GM21381 (cell line): ENCODE measurements around the gene GPR83.
"Not testable (repeated sequence)": the region's sequence is repeated elsewhere in the genome, so short reads cannot be mapped to it uniquely, and the experiment has no call there.

ENCODE experiments used
- ATAC-seq: cut with Tn5 transposase; IDR thresholded peaks from one replicate; pipeline ENCODE4 v1.9.1; 2021; ENCODE audit warnings: mild to moderate bottlenecking, moderate library complexity; ENCODE audit not compliant: unreplicated experiment

The GPR83 gene

DNA sequence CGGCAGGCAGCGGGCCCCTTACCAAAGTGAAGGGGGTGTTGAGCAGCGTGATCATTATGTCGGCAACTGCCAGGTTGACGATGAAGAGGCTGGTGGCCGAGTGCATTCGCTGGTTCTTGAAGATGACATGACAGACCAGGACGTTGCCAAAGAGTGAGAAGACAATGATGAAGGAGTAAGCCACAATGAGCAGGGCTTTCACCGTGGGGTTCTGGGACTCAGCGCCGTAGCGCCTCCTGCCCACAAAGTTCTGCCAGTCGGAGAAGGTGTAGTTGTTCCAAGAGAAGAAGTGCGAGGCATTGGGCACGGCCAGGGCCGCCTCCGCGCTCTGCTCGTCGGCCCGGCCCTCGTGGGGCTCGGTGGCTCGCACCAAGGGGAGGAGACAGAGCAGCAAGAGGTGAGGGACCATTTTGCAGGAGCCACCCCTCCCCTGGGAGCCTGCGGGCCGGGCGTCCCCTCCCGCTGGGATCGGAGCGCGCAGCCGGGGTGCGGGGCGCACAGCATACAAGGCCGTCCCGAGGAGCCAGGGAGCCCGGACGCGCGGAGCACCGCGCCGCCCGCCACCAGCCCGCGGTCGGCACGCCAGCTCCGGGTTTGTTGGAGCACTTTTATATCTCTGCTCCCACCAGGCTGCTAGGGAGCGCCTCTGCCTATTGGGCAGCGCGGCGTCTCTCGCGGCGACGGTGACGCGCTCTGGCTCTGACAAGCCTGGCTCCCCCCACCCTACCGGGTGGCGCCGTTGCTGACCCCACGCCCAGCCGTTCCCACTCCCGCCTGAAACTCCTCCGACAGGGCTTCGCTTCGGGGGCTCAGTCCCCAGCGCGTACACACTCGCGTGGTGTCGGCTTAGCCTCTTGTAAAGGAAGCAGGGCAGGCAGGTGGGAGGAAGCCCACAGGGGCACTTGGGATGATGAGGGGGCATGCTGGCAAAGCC is at the start of gene GPR83:
Gene GPR83 (minus strand): TSS at position 581 of the 934 bp plus-strand sequence. CDS start 172 bp downstream, at position 409.
- ATAC-seq, result no peak

DNA sequence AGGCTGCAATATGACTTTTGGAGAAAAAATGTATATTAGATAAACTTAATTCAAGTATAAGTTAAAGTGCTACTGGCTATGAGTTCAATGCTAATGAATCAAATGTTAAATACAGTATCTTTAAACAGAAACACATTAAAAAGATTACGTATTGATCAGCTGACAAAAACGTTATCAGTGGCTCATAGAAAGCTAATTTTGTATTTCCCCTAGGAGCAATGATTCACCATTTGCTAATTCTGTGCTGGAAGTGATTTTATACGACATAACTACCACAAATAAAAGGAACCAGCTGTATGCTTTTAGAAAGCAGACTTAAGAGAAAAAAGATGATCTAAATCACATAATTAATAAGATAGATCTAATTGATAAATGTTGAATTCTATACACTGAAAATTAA is 48.8 kb upstream of the GPR83 start:
- ATAC-seq, result no peak

DNA sequence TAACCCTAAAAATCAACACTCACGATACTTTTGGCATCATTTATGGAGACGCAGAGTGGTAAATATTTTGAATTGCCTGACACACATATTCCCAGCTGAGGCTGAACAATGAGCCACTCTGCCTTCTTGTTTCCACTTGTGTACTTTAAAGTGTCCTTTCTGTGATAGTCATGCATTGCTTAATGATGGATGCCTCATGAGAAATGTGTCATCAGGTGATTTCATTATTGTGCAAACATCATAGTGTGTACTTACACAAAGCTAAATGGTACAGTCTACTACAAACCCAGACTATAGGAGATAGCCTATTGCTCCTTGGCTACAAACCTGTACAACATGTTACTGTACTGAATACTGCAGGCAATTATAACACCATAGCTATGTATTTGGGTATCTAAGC is 48.2 kb upstream of the GPR83 start:
- ATAC-seq, result no peak

DNA sequence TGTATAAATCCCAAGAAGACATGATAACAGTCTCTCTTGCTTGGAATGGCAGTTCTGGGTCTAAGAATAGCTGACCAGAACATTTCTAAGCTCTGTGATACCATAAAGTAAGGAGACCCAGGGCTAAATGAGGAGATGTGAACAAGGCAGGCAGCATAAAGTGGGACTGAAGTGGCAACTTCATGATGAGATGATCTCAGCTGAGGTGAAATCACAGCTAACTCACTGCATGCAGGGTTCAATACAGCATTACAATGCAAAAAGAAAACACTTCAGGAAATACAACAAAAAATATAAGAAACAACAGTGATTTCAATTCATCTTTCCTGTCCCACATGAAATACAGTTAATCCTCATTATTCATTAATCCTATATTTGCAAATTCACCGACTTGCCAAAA is 47.8 kb upstream of the GPR83 start:
- no peak for ATAC-seq

DNA sequence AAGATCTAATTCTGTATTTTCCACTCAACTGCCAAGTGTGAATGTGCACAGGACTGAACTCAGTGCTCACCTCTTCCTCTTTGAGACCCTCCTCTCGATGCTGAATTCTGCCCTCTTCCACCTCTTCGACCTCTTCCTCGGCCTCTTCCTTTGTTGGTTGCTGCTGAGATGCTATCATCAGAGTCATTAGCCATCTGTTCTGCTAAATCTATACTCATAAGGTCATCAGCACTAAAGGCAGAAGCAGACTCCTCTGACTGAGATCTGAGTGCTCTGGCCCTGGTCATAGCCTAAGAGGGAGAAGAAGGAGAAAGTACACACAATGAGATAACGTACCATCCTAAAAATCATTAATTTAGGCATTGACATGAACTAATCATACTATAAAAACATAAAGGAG is 45.9 kb upstream of the GPR83 start:
- no peak for ATAC-seq

DNA sequence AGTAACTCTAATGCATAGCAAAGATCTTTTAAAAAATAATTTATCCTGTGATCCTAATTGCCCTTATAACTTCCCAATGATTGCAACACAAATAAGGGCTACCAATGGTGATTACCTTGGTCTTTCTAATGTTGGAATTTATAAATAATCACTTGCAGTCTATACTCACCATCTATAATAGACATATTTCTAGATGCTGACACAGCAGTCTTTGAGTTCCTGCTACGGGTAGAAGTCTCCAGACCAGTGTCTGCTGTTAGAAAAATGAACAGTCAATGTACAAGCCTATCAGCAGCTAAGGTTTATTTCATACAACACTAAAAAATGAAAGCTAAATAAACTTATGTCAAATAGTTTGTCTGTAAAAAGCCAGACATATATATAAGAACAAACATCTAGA is 44.4 kb upstream of the GPR83 start:
- no peak for ATAC-seq

DNA sequence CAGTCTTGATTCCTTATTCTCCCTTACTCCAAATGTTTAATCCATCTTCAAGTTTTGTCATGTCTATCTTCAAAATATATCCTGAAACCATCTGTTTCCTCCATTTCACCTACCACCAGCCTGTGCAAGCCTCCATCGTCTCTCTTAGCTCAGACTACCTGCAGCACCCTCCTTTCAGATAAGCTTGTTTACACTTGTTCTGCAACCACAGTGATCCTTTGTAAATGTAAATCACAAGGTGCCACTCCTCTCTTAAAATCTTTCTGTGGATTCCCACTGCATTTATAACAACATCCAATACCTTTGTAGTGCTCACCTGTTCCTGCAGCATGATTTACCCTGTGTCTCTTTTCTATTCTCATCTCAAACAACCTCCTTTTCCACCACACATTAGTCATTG is 31.8 kb upstream of the GPR83 start:
- no peak for ATAC-seq

GRCh38 chr11:94424662-94425061 is 23.4 kb upstream of the GPR83 start:
- ATAC-seq, result no peak

DNA sequence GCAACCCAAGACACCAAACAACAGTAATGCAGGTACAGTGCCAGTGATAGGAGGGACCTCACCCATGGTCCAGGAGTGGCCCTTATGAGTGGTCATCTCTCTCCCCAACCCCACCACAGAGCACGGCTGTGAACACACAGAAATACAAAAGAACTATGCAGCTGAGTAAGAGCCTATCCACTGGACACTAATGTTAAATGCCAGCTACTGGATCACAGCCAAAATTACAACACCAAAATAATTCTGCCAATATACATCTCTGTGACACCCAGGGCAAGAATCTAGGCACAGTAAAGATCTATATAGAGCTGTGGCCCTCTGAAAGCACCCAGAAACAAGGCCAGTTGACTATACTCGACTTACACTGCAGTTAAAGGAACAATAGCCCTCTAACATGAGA is 22.8 kb upstream of the GPR83 start:
- ATAC-seq, result no peak

DNA sequence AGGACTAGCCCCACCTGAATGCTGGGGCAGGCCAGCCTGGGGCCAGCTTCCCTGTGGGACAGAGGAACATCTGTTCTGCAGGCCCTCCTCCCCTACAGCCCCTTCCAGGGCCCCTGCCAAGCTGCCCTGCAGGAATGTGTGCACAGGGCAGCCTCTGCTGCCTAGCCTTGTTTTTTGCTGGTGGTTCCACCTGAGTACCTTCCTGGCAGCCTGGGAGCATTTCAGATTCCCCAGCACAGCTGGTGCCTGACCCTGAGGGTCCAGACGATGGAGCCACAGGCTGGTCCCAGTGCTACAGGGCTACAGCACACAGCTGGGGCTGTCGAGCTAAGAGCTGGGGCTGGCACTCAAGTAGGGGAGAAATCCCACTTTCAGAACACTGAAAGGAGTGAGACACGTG is 22.3 kb upstream of the GPR83 start:
- ATAC-seq, result no peak

DNA sequence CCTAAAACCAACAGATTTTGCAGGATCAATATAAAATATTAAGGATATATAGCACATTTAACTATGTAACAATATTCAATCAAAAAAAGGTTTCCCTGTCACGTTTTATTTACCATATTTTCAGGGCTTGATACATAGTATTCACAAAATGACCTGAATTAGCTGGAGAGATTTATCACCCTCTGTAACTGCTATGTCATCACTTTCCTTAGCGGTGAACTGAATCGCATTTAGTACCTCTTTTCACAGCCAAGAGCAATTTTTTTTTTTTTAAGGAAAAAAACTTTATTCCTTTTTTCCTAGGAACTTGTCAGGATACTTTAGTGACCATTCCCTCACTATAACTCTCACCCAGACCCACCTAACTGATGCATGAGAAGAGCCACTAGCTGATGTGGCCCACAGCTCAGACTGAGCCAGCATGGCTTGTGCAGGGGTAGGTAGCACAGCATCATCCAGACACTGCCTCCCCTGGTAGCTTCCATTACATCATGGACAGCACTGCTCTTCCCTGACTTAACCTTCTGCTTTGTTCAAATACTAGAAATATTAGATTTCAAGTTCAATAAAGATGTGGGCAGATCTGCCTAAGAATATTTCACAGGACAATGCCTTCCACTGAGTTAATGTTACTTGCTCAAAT is 17.0 kb upstream of the GPR83 start:
- ATAC-seq, result no peak

GRCh38 chr11:94417386-94417987 is 16.3 kb upstream of the GPR83 start:
- ATAC-seq, result no peak

DNA sequence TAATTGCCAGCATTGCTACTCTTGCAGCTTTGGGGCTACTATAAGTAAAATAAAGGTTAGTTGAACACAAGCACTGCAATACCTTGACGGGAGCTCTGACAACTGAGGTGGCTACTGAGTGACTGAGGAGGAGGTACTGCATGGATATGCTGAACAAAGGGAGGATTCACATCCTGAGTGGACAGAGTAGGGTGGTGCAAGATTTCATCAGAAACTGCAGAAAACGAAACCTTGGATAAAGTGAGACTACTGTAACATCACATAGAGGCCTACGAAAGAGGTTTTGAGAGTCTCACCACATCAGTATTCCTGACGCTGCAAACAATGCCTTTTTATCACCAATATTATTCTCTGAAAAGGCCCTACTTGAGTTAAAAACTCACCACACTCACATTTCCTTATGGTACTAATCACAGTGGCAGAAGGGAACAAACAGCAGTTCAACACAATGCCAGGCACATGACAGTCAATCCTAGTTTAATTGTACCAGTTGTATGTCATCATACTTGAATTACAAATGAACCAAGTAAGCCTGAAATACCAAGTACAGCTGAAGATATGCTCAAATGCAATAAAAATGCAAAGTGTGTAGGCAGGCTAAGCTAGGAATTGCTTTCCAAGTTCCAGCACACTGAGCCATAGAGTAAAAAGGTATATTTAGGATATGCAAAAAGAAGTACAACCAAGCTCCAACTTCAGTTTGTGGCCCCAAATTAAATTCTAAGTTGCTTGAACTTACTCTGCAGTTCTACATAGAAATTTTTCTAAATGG is 4.0 kb upstream of the GPR83 start:
- ATAC-seq, result no peak

DNA sequence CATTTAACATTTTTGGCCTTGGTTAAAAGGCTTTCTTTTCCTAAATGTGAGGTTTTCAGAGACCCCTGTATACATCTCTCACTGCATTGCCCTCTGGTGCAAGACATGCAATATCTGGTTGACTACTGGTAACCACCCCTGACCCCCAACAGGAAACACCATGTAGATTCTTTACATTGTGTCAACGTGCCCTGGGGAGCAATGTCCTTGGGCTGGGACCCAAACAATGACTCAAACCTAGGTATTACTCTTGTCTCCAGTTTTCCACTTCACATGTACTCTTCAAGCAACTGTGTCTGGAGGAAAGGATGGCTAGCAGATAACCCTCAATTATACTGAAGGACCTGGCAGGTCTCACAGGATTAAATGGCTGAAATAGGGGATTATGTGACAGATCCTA is 1.1 kb upstream of the GPR83 start:
- no peak for ATAC-seq

DNA sequence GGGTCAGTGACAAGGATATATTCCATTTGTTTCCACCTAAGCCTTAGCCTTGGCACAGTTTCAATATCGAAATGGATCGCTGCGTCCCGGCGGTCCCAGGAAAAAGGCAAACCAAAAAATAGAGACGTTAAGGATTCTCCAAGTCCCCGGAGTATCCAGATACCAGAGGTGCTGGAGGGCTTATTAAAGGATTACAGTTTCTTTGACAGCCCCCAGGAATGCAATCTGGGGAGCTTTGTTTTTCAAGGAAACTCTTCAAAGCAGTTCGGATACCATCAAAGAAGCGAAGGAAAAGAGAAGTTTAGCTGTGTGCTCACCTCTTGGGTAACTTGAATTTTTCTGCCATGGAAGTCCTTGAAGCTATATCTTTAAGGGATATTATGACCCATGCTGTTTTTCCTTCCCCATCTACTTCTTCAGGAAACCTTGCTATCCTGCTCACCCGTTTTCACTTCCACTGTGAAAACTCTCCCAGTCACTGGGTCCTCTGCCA is 600 bp upstream of the GPR83 start:
- ATAC-seq, result no peak

- ATAC-seq, result no peak
Observed at GRCh38 chr11:94400457-94400838, 771 bp downstream of the GPR83 start.

GRCh38 chr11:94400050-94400449 is 1.2 kb downstream of the GPR83 start:
- no peak for ATAC-seq

GRCh38 chr11:94398101-94398500 is 3.1 kb downstream of the GPR83 start:
- no peak for ATAC-seq

GRCh38 chr11:94396282-94396681 is 4.9 kb downstream of the GPR83 start:
- no peak for ATAC-seq

- not testable (repeated sequence) for ATAC-seq
Observed at GRCh38 chr11:94391937-94392336, 9.3 kb downstream of the GPR83 start.

DNA sequence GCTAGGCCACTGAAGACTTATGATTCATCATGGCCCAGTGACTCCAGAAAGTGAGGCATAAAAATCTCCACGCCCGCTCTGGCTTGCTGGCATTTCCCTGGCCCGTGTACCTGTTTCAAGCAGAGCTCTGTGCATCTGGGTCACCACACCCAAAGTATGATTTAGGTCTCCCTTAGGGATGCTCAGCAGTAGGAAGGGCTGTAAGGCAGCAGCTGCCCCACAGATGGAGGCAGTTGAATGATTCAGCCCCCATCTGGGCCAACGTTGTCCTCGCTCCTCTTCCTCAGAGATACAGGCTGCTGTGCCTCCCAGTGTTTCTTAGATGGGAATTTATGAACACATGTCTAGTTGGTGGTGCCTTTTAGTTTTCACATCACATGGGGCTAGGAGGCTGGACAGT is 21.6 kb downstream of the GPR83 start:
- ATAC-seq, result no peak
